Temporal lobe (tissue), 1 donor: ENCODE data around the gene TSEN54. TPM values are rescaled to one million over a fixed set of nuclear protein-coding genes. Genes with fewer than 3 reads are reported as not detected.

Experiments
- total RNA-seq: library from RNA; depleted of rRNA; stranded (reverse); fragments of >200 nt; gene quantifications from one replicate; pipeline ENCODE4 v1.2.3, GENCODE V29; 2014

TSEN54 gene
- total RNA-seq, 1 donor from 2014 or later, result 7.6 TPM

Other genes with a start within 250 kb of the TSEN54 start
- 8.1 TPM for gene MIF4GD, start 245.3 kb upstream of the TSEN54 start, total RNA-seq
- gene SLC25A19, start 227.1 kb upstream of the TSEN54 start, total RNA-seq, result 4.7 TPM
- 151 TPM for gene GRB2, start 110.8 kb upstream of the TSEN54 start, total RNA-seq
- 20.7 TPM for gene TMEM94, start 59.9 kb upstream of the TSEN54 start, total RNA-seq
- gene CASKIN2, start 991 bp upstream of the TSEN54 start, total RNA-seq, result 5.7 TPM
- gene LLGL2, start 9.2 kb downstream of the TSEN54 start, total RNA-seq, result 0.74 TPM
- gene MYO15B, start 71.3 kb downstream of the TSEN54 start, total RNA-seq, result 20.4 TPM
- 0.49 TPM for gene SMIM5, start 116.9 kb downstream of the TSEN54 start, total RNA-seq
- 6.6 TPM for gene RECQL5, start 150.6 kb downstream of the TSEN54 start, total RNA-seq
- 36.1 TPM for gene SAP30BP, start 150.8 kb downstream of the TSEN54 start, total RNA-seq
- 3.7 TPM for gene ITGB4, start 204.9 kb downstream of the TSEN54 start, total RNA-seq
- gene GALK1, start 248.7 kb downstream of the TSEN54 start, total RNA-seq, result 6.4 TPM